ENCODE data around the gene TMEM219.

TMEM219 gene

DNA sequence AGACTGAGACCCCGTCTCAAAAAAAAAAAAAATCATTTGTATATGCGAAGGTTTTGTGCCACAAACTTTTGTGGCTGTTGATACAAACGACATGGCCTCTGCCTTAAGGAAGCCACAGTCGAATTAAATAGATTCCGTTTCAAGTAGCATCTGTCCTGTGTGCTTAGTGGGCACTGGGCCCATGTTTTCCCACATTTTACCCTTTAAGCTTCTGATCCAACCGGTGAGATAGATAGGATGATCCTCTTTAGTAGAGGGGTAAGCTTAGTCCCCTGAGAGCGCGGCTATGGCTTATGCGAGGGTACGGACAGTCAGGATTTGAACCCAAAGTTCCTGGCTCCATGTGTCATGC lies 776 bp upstream of the TMEM219 start:
- peaks cover 4% of the 10 kb centered on the region; the same call in 1 of the 2 replicates for H3F3A ChIP-seq (ENCODE audit: insufficient read depth)

DNA sequence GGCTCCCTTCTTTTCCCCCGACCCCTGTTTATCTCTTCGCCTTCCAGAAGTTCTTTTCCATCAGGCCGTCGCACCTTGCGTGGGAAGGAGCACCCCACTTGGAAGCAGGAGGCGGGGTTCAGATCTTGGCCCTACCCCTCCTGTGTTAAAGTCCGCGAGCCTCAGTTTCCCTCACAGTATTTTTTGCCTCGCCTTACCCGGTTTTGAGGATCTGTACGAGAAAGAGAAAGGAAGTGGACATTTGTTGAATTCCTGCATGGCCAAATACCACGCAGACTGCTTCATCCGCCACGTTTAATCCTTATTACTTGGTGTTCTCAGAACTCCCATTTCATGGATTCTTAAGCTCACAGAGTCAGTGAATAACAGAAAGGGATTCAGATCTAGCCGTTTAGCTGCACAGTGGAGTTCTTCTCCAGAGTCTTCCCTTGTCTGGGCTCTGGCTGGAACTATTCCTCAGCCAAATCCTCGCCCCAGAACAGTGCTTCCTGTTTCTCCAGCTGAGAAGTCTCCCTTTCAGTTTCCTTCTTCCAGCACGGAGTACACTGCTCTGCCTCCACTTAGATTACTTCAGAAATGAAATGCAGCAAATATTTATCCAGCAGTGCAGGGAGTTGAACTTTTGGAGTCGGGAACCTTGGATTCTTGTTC lies 590 bp downstream of the TMEM219 start:
- Histone ChIP-seq H4K20me1 (ENCODE audit: low read depth, low read length) (no peaks in the 10 kb centered on the region), H3K9me3 (ENCODE audit: insufficient read depth, low read length) (no peaks in the 10 kb centered on the region), H3K9me2 (replicated peaks; ENCODE audit: insufficient read depth, low read length) (no peaks in the 10 kb centered on the region), H3K36me3 (ENCODE audit: low read length) (no peaks in the 10 kb centered on the region), H3K4me2 (ENCODE audit: low read depth, low read length, poor library complexity, severe bottlenecking) (peak overlapping the region; percentile 79), H3K79me2 (ENCODE audit: insufficient read depth, low read length) (no peaks in the 10 kb centered on the region), H2AFZ (ENCODE audit: low read depth, low read length, severe bottlenecking) (peak overlapping the region; percentile 39), H3F3A (ENCODE audit: insufficient read depth) (no peaks in the 10 kb centered on the region), H3K4me3 (ENCODE audit: insufficient read depth, low read length, poor library complexity, severe bottlenecking) (peak overlapping the region; percentile 70), H3K27me3 (ENCODE audit: low read length) (no peaks in the 10 kb centered on the region), H3K27ac (ENCODE audit: low read depth, low read length) (peak overlapping the region; percentile 0; the same call in 1 of the 2 replicates), H3K9ac (ENCODE audit: low read length) (peak overlapping the region; percentile 72)
- TF ChIP-seq, protein P1, sequence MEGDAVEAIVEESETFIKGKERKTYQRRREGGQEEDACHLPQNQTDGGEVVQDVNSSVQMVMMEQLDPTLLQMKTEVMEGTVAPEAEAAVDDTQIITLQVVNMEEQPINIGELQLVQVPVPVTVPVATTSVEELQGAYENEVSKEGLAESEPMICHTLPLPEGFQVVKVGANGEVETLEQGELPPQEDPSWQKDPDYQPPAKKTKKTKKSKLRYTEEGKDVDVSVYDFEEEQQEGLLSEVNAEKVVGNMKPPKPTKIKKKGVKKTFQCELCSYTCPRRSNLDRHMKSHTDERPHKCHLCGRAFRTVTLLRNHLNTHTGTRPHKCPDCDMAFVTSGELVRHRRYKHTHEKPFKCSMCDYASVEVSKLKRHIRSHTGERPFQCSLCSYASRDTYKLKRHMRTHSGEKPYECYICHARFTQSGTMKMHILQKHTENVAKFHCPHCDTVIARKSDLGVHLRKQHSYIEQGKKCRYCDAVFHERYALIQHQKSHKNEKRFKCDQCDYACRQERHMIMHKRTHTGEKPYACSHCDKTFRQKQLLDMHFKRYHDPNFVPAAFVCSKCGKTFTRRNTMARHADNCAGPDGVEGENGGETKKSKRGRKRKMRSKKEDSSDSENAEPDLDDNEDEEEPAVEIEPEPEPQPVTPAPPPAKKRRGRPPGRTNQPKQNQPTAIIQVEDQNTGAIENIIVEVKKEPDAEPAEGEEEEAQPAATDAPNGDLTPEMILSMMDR (IDR thresholded peaks at IDR 0.05; ENCODE audit: insufficient read depth, low read length, poor library complexity, severe bottlenecking), result no peak
- TF ChIP-seq EZH2phosphoT487 (conservative IDR thresholded peaks at IDR 0.05; ENCODE audit: low read length), result no peak

More for the DNA sequence above, 776 bp upstream of the TMEM219 start:
- peak overlapping the region; percentile 79 for H3K4me2 ChIP-seq (ENCODE audit: low read depth, low read length, poor library complexity, severe bottlenecking)
- H3K9ac ChIP-seq (ENCODE audit: low read length), result peak overlapping the region; percentile 72
- H3K27me3 ChIP-seq (ENCODE audit: low read length), result no peaks in the 10 kb centered on the region
- peak overlapping the region; percentile 61; the same call in 1 of the 2 replicates for H3K27ac ChIP-seq (ENCODE audit: low read depth, low read length)
- H3K4me3 ChIP-seq (ENCODE audit: insufficient read depth, low read length, poor library complexity, severe bottlenecking), result peak overlapping the region; percentile 70
- no peaks in the 10 kb centered on the region for H3K9me3 ChIP-seq (ENCODE audit: insufficient read depth, low read length)
- H3K36me3 ChIP-seq (ENCODE audit: low read length), result no peaks in the 10 kb centered on the region
- no peaks in the 10 kb centered on the region for H3K9me2 ChIP-seq (replicated peaks; ENCODE audit: insufficient read depth, low read length)
- H2AFZ ChIP-seq (ENCODE audit: low read depth, low read length, severe bottlenecking), result peak overlapping the region; percentile 89
- no peaks in the 10 kb centered on the region for H3K79me2 ChIP-seq (ENCODE audit: insufficient read depth, low read length)
- no peaks in the 10 kb centered on the region for H4K20me1 ChIP-seq (ENCODE audit: low read depth, low read length)
- TF ChIP-seq EZH2phosphoT487 (conservative IDR thresholded peaks at IDR 0.05; ENCODE audit: low read length), result no peak
- TF ChIP-seq, protein P1 (IDR thresholded peaks at IDR 0.05; ENCODE audit: insufficient read depth, low read length, poor library complexity, severe bottlenecking), result no peak

DNA sequence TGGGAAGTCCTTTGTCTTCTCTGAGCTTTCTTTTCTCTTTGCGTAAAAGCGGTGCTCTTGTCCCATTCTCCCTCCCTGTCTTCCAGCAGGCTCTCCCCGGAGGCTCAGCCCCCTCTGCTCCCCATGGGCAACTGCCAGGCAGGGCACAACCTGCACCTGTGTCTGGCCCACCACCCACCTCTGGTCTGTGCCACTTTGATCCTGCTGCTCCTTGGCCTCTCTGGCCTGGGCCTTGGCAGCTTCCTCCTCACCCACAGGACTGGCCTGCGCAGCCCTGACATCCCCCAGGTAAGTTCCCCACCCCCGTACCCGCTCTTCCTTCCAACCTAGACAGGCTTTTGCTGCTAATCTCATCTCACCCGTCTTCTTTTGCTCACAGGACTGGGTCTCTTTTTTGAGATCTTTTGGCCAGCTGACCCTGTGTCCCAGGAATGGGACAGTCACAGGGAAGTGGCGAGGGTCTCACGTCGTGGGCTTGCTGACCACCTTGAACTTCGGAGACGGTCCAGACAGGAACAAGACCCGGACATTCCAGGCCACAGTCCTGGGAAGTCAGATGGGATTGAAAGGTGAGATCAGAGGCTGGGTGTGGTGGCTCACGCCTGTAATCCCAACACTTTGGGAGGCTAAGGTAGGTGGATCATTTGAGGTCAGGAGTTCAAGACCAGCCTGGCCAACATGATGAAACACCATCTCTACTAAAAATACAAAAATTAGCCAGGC lies 1.3 kb downstream of the TMEM219 start:
- Histone ChIP-seq H4K20me1 (ENCODE audit: low read depth, low read length) (no peaks in the 10 kb centered on the region), H3K4me3 (ENCODE audit: insufficient read depth, low read length, poor library complexity, severe bottlenecking) (no peak overlapping the region), H3K4me2 (ENCODE audit: low read depth, low read length, poor library complexity, severe bottlenecking) (peak overlapping the region; percentile 79), H3K79me2 (ENCODE audit: insufficient read depth, low read length) (no peaks in the 10 kb centered on the region), H3K9ac (ENCODE audit: low read length) (peak overlapping the region; percentile 72; the same call in 1 of the 2 replicates), H3K9me3 (ENCODE audit: insufficient read depth, low read length) (no peaks in the 10 kb centered on the region), H3K9me2 (replicated peaks; ENCODE audit: insufficient read depth, low read length) (no peaks in the 10 kb centered on the region), H2AFZ (ENCODE audit: low read depth, low read length, severe bottlenecking) (no peak overlapping the region), H3K27ac (ENCODE audit: low read depth, low read length) (no peak overlapping the region), H3F3A (ENCODE audit: insufficient read depth) (no peaks in the 10 kb centered on the region), H3K36me3 (ENCODE audit: low read length) (no peaks in the 10 kb centered on the region), H3K27me3 (ENCODE audit: low read length) (no peaks in the 10 kb centered on the region)
- TF ChIP-seq, protein P1 (IDR thresholded peaks at IDR 0.05; ENCODE audit: insufficient read depth, low read length, poor library complexity, severe bottlenecking), result no peak
- TF ChIP-seq EZH2phosphoT487 (conservative IDR thresholded peaks at IDR 0.05; ENCODE audit: low read length), result no peak
